ENCODE measurements around the gene MESP1.
A peak's percentile ranks its signal among the peaks of the same experiment; 100 is the strongest.

The MESP1 gene

DNA sequence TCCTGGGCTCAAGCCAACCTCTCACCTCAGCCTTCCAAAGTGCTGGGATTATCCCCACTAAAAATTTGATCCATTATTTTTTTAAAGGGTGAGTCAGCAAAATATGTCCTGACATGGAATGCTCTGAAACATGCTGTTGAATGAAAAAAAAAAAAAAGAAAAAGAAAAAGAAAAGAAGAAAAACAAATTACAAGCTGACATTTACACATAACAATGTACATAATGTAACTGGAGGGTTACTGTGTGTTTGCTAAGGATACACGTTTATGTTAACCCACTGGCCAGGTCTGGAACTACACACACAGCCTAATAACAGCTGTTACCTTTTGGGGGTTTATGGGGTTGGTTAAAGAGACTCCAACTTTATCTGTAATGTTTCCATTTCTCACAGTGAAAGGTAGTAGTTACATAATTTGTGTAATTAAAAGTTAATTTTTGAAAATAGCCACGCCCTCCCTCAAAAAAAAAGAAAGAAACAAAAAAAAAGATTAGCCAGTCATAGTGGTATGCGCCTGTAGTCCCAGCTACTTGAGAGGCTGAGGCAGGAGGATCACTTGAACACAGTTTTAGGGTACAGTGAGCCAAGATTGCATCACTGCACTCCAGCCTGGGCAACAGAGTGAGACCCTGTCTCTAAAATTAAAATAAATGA is 22.0 kb upstream of the MESP1 start:
- TF ChIP-seq GATA3 (IDR thresholded peaks at IDR 0.05; ENCODE audit: low read depth, low read length) (no peak), GATA2 (IDR thresholded peaks at IDR 0.05; ENCODE audit: low read depth, low read length) (no peak)

DNA sequence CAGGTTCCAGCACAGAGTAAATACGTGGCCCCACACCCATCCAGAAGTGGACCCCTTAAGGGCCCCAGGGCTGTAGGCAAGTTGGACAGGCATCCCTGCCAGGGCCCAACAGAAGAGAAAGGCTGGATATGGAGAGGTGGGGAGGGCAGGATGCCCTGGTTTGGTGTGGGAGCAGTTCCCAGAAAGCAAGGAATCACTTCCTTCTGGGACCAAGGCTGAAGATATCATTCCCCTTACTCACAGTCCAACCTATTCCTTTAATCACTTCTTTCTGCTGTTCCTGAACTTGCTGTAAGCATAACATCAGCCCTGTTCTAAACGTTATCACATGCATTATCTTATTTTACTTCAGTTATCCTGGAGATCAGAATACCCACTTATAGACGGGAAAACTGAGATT is 19.0 kb upstream of the MESP1 start:
- TF ChIP-seq GATA2 (IDR thresholded peaks at IDR 0.05; ENCODE audit: low read depth, low read length), result no peak
- TF ChIP-seq GATA3 (IDR thresholded peaks at IDR 0.05; ENCODE audit: low read depth, low read length), result no peak

DNA sequence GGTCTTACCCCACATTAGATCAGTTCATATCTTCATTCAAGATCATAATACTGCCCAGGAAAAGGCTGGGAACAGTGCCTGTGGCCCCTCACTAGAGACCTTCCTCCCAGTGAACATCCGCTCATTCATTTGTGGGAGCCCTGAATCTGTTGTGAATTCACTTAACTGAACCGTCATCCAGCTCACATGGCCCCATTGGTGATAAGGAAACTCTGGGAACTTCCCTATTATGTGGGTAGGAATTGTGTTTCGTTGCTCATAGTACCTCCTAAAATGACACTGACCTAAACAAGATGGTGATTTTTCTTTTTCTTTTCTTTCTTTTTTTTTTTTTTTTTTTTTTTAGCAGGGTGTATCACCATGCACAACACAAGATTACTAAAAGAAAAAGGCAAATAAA is 18.3 kb upstream of the MESP1 start:
- TF ChIP-seq GATA3 (IDR thresholded peaks at IDR 0.05; ENCODE audit: low read depth, low read length) (no peak), GATA2 (IDR thresholded peaks at IDR 0.05; ENCODE audit: low read depth, low read length) (no peak)

DNA sequence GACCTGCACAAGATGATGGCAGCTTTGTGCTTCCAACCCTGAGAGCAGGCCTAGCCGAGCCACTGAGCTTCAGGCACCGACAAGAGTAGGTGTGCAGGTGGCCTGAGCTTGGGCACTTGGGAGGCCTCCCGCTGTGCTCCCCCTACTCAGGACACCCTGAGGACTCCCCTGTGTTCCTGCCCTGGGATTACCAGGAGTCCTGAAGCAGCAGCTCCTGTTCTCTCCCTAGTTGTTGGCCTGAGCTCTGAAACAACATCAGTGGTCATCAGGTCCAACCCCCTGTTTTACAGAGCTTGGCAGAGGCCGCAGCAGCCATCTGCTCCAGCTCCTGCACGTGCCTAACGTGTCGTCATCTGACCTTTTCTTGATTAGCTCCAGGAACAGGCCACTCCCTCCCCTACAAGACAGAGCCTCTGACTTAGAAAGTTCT is 17.0 kb upstream of the MESP1 start:
- no peak for TF ChIP-seq GATA2 (IDR thresholded peaks at IDR 0.05; ENCODE audit: low read depth, low read length)
- TF ChIP-seq GATA3 (IDR thresholded peaks at IDR 0.05; ENCODE audit: low read depth, low read length), result no peak

DNA sequence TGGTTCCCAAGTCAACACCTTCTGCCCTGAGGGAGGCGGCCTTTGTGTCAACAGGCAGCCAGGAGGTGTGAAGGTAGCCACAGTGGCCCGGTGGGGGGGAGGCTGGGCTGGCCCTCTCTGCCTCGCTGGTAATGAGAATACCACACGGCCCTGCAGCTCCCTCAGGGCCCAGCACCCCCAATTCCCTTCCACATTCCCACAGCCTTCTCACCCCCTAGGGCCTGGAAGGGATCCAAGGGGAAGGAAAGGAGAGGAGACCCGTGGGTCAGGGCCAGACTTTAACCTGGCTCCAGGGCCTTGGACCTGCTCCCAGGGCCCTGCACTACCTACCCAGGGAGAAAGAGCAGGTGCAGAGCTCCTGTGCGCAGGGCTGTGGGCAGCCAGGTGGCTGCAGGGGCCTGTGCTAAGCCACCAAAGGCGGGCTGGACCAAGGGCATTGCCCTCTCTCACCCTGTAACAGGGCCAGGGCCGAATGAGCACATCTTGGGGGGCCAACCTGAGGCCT is 16.4 kb upstream of the MESP1 start:
- no peak for TF ChIP-seq GATA2 (IDR thresholded peaks at IDR 0.05; ENCODE audit: low read depth, low read length)
- TF ChIP-seq GATA3 (IDR thresholded peaks at IDR 0.05; ENCODE audit: low read depth, low read length), result no peak

DNA sequence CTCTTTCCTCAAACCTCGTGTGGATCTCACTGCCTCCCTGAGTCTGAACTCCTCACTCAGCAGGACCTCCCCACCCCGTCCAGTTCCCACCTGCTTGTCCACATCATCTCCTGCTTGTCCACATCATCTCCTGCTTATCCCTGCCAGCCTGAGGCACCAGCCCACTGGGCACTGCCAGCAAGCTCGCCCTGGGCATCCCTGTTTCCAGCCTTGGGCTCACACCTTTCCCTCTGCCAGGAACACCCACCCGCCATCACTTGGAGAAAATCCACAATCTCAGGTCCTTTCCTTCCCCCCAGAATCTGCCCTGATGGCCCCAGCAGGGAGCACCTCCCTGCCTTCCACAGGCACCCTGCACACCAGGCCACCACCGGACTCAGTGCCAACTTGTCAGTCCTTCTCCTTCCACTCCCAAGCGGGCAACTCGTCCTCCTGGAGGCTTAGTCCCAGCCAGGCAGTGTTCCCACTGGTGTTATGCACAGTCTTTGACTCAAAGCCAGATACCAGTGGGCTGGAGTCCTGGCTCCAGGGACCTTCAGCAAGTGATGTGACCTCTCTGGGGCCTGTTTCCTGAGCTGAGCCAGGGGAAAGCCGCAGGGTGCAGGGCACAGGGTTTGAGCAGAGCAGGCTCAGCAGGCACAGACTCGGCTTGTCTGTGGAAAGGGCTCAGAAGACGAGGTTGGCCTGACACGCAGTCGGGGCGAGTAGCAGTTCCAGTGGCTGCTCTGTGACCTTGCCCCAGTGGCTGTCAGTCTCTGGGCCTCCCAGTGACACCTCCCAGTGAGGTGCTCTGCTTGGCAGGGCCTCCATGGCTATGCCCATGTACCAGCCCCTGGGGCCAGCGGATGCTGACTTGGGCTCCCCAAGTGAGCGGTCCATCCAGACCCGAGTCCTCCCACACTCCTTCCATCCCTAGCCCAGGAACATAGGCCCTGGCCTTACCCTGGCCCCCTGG is 15.6 kb upstream of the MESP1 start:
- TF ChIP-seq GATA3 (IDR thresholded peaks at IDR 0.05; ENCODE audit: low read depth, low read length) (no peak), GATA2 (IDR thresholded peaks at IDR 0.05; ENCODE audit: low read depth, low read length) (no peak)

DNA sequence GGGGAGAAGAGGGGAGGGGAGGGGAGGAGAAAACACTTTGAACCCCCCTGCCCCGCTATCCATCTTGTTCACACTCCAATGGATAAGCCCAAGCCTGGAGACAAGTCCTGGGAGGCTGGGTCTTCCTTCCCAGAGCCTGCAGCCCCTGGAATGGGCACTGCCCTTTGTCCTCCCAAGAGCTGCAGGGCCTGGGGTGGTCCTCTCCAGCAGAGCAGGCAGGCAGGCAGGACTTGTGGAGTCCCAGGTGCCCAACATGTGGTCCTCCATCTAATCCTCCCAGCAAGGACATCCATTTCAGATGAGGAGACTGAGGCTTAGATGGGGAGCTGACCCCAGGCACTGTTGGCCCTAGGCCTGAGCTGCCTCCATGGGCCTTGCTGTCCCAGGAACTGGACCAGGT is 14.6 kb upstream of the MESP1 start:
- TF ChIP-seq GATA2 (IDR thresholded peaks at IDR 0.05; ENCODE audit: low read depth, low read length) (no peak), GATA3 (IDR thresholded peaks at IDR 0.05; ENCODE audit: low read depth, low read length) (no peak)

DNA sequence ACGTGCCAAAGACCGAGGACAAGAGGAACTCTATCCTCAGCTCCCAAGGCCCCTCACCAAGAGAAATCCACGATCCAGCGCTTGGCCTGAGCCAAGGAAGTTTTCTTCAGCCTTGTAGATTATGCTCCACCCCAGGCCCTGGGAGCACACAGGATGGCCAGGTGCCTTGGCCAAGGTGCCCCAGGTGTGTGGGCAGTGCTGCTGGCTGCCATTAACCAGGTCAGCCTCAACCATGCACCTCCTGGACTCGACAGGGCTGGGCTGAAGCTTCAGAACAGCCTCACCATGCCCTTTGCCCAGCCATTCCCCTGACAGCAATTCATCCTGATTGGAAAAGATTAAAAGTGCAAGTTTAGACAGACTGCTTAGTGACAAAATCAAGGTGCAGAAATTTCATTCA is 10.9 kb upstream of the MESP1 start:
- TF ChIP-seq GATA3 (IDR thresholded peaks at IDR 0.05; ENCODE audit: low read depth, low read length), result no peak

DNA sequence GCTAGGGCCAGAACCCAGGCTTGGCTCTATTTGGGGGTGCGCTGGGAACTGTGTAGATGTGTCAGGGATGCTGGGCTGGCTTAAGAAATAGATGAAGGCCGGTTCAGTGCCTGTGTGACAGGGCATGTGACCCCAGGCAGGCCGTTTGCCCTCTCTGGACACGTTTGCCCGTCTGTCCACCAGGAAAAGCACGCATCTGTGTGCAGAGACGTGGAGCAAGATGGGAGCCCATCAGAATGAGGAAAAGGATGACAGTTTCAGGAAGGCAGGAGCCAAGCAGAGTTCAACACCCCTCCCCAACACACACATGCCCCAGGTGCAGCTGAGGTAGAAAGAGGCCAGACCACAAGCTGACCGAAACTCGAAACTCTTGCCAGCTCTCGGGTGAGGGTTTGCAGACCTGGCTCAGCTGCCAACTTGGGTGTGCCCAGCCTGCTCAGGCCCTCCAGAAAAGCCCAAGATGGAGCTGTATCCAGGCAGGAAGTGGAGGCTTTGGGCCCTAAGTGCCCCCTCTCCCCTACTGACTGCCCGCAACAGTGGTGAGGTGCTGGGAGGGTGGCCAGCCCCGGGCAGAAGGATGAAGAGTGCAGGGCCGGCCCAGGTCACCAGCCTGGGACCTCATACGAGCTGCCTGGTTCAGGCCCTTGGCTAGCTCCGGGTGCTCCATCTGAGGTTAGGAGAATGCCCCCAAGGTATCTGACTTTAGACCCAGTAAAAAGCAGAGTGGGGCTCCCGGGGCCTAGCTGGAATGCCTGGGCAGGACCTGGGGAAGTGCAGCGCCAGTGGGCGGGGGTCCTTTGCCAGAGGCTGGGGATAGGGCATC is 10.2 kb upstream of the MESP1 start:
- TF ChIP-seq GATA2 (IDR thresholded peaks at IDR 0.05; ENCODE audit: low read depth, low read length), result no peak
- TF ChIP-seq GATA3 (IDR thresholded peaks at IDR 0.05; ENCODE audit: low read depth, low read length), result no peak

DNA sequence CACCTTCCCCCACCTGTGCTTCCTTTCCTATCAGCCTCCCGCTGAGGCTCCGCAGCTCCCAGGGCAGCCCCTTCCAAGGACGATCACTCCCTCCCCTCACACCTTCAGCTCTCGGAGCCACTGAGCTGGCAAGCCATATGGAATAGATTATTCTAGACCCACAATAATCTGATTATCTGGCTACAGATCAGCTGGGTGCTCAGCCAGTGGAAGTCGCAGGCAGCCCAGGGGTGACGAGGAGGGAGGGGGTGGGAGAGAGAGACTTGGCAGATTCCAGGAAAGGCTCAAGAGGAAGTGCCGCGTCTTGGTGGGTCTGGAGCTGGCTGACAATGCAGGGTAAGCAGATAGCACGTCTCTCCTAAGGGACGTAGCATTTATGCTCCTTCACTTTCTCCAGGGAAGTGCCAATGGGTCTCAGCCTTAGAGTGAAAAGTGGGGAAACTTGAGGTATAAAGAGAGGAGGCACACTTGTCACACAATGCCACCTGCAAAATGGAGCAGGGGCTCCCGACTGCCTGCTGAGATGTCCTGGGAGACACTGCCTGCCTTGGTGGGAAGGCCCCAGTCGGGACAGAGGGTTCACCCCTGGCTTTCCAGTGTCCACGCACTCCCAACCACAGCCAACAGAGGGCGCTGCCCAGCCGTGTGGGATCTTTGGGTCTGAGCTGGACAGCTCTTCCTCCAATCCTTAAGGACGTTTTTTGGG is 9.4 kb upstream of the MESP1 start:
- TF ChIP-seq GATA3 (IDR thresholded peaks at IDR 0.05; ENCODE audit: low read depth, low read length) (no peak), GATA2 (IDR thresholded peaks at IDR 0.05; ENCODE audit: low read depth, low read length) (peak; percentile 83)

DNA sequence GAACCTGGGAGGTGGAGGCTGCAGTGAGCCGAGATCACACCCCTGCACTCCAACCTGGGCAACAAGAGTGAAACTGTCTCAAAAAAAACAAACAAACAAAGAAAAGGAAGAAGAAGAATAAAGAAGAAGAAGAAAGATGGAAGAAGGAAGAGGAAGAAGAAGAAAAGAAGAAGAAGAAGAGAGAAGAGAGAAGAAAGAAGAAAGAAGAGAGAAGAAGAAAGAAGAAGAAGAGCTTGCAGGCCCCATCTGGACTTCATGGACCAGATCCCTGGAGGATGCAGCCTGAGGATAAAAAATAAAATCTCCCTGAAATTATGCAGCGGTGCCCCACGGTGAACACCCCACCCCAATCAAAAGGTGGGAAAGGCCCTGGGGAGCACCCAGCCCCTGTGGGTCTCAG is 8.8 kb upstream of the MESP1 start:
- TF ChIP-seq GATA3 (IDR thresholded peaks at IDR 0.05; ENCODE audit: low read depth, low read length) (no peak), GATA2 (IDR thresholded peaks at IDR 0.05; ENCODE audit: low read depth, low read length) (no peak)

DNA sequence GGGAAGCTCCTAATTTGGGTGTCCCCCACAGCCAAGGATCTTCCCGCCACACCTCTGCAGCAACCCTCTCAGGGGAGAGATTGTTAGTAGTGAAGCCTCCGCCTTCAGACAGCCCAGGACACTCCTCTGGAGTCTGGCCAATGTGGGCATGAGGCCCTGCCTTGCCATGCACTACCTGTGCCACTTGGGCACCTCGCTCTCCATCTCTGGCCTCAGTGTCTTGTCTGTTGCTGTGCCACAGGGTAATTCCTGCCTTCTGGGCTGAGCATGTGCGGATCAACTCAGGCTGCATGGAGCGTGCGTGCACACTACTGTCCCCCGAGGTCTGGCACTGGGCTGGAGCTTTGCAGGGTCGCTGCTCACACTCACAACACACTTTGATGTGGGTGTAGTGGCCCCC is 7.9 kb upstream of the MESP1 start:
- TF ChIP-seq GATA2 (IDR thresholded peaks at IDR 0.05; ENCODE audit: low read depth, low read length) (no peak), GATA3 (IDR thresholded peaks at IDR 0.05; ENCODE audit: low read depth, low read length) (no peak)

DNA sequence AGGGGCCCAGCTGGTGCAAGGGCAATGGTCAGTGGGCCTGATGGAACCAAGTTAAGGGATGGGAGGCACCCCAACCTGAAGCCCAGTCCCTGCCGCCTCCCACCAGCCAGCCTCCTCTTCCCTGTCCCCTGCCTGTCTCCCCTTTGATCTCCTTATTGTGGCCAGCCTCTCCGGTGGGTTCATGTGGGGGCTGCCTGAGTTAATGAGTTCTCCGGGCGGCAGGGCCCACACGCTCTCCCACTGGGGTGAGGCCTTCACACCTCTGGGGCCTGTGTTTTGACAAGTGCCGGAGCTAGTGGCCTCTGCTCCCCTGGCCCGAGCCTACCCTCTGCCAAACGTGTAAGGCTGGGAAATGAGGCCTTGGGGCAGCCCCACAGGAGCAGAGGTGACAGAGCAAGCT is 7.2 kb upstream of the MESP1 start:
- no peak for TF ChIP-seq GATA3 (IDR thresholded peaks at IDR 0.05; ENCODE audit: low read depth, low read length)

DNA sequence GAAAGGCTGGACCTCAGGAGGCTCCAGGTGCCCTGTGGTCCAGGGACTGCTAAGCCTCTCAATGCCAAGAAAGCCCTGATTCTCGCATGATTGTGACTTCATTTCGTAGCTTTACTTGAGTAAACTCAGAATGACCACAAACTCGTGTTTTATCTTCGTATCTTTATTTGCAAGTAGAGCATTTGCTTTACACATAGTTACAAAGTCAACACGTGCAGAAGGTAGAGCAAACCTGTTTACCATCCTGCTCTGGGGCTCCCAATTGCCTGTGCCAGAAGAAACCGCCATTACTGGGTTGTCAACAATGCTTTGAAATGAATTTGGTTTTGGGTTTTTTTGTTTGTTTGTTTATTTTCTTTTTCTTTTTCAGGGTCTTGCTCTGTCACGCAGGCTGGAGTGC is 5.8 kb upstream of the MESP1 start:
- TF ChIP-seq GATA2 (IDR thresholded peaks at IDR 0.05; ENCODE audit: low read depth, low read length) (no peak), GATA3 (IDR thresholded peaks at IDR 0.05; ENCODE audit: low read depth, low read length) (no peak)
